GM18951 (cell line): ENCODE measurements around the gene MIF4GD.
"Not testable (repeated sequence)": the region's sequence is repeated elsewhere in the genome, so short reads cannot be mapped to it uniquely, and the experiment has no call there.

Source experiments
- POLR2A ChIP-seq: IDR thresholded peaks from 4 replicates; pipeline ENCODE4 v1.6.1; 2011; ENCODE audit warnings: mild to moderate bottlenecking; ENCODE audit not compliant: insufficient read length, insufficient read depth; ENCODE audit errors: extremely low read depth
- in situ Hi-C: fragments of 300-500 bp; cut with MboI; formaldehyde crosslinking; loops from one replicate; pipeline ENCODE4 v1.12.0; 2022; ENCODE audit warnings: low sequenced_read_pairs, mixed read lengths, inconsistent platforms; ENCODE audit not compliant: unreplicated experiment

The MIF4GD gene

GRCh38 chr17:75301049-75301448 is 30.0 kb upstream of the MIF4GD start:
- TF ChIP-seq POLR2A, result no peak
- in situ Hi-C loops, result no loop called here

- no peak for TF ChIP-seq POLR2A
- in situ Hi-C loops, result no loop called here
Measured at GRCh38 chr17:75300280-75300679, 29.2 kb upstream of the MIF4GD start.

GRCh38 chr17:75295201-75296158 is 24.4 kb upstream of the MIF4GD start:
- peak; percentile 66 for TF ChIP-seq POLR2A
- in situ Hi-C loops, result no loop called here

GRCh38 chr17:75292810-75293448 is 21.9 kb upstream of the MIF4GD start:
- in situ Hi-C loops, result not testable (repeated sequence)

GRCh38 chr17:75289832-75290337 is 18.9 kb upstream of the MIF4GD start:
- TF ChIP-seq POLR2A, result no peak
- in situ Hi-C loops, result no loop called here

- in situ Hi-C loops, result no loop called here
- peak; percentile 94 for TF ChIP-seq POLR2A
Measured at GRCh38 chr17:75289115-75289831, 18.2 kb upstream of the MIF4GD start, which contains the start of gene SLC25A19. Gene SLC25A19, minus strand, starts transcription at chr17:75289433. Its CDS starts 2,669 bp downstream, at chr17:75286764.

GRCh38 chr17:75288770-75289114 is 17.7 kb upstream of the MIF4GD start:
- in situ Hi-C loops, result no loop called here
- TF ChIP-seq POLR2A, result no peak

GRCh38 chr17:75288359-75288758 is 17.3 kb upstream of the MIF4GD start:
- no peak for TF ChIP-seq POLR2A
- in situ Hi-C loops, result no loop called here

- TF ChIP-seq POLR2A, result no peak
- in situ Hi-C loops, result no loop called here
Measured at GRCh38 chr17:75287221-75287620, 16.2 kb upstream of the MIF4GD start.

GRCh38 chr17:75285123-75285522 is 14.1 kb upstream of the MIF4GD start:
- TF ChIP-seq POLR2A, result no peak
- in situ Hi-C loops, result no loop called here

GRCh38 chr17:75280189-75280588 is 9.2 kb upstream of the MIF4GD start:
- in situ Hi-C loops, result not testable (repeated sequence)

- TF ChIP-seq POLR2A, result no peak
- in situ Hi-C loops, result no loop called here
Measured at GRCh38 chr17:75277664-75278071, 6.6 kb upstream of the MIF4GD start.

- TF ChIP-seq POLR2A, result peak; percentile 20
- in situ Hi-C loops, result no loop called here
Measured at GRCh38 chr17:75273977-75274708, 3.1 kb upstream of the MIF4GD start.
